ENCODE results near the gene GNG14.

DNA sequence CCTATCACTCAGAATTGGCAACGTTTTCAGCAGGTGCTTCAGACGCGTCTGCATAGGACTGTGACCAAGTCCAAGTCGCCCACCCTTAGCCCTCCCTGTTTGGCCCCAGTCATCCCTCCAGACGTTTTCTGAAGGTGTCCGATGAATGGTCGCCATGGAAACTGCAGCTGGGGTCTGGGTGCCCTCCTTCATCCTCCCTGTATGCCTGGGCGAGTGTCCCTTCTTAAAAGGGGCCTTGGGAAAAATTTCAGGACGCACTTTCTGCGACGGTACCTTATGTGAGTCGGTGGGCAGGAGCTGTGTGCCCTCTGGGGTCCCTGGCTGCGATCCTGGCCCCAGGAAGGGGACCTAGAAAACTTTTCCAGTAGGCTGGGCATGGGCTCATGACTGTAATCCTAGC is 46.3 kb upstream of the GNG14 start:
- TF ChIP-seq, protein P1, sequence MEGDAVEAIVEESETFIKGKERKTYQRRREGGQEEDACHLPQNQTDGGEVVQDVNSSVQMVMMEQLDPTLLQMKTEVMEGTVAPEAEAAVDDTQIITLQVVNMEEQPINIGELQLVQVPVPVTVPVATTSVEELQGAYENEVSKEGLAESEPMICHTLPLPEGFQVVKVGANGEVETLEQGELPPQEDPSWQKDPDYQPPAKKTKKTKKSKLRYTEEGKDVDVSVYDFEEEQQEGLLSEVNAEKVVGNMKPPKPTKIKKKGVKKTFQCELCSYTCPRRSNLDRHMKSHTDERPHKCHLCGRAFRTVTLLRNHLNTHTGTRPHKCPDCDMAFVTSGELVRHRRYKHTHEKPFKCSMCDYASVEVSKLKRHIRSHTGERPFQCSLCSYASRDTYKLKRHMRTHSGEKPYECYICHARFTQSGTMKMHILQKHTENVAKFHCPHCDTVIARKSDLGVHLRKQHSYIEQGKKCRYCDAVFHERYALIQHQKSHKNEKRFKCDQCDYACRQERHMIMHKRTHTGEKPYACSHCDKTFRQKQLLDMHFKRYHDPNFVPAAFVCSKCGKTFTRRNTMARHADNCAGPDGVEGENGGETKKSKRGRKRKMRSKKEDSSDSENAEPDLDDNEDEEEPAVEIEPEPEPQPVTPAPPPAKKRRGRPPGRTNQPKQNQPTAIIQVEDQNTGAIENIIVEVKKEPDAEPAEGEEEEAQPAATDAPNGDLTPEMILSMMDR (IDR thresholded peaks at IDR 0.05): no peak
- no peak for TF ChIP-seq POLR2A (IDR thresholded peaks at IDR 0.05)

All from lower leg skin (tissue), 3 donors.